Mammary epithelial cell (primary cell): ENCODE data around the gene SLC31A1.

Experiments used
- CTCF ChIP-seq, 2 donors: IDR thresholded peaks in 1 of 2; conservative IDR thresholded peaks in 1 of 2; 2 replicates each; pipeline ENCODE4 v1.5.1; 2011 to 2012; ENCODE audit warnings: inconsistent platforms in 2 of 2, low read length in 2 of 2, mild to moderate bottlenecking in 2 of 2, control low read depth in 1 of 2, low read depth in 1 of 2; ENCODE audit not compliant: insufficient read depth in 1 of 2; ENCODE audit errors: extremely low read depth in 1 of 2
- EZH2 ChIP-seq: IDR thresholded peaks from 2 replicates; pipeline ENCODE4 v1.6.1; 2012; ENCODE audit warnings: low read length, inconsistent platforms, borderline replicate concordance

- no peak for TF ChIP-seq CTCF (conservative IDR thresholded peaks at IDR 0.05 in 1 of 2, IDR thresholded peaks at IDR 0.05 in 1 of 2; ENCODE audit: extremely low read depth in 1 of 2, insufficient read depth in 1 of 2, low read depth in 1 of 2, low read length in 2 of 2)
- TF ChIP-seq EZH2 = no peak
Observed at GRCh38 chr9:113310538-113310937, 89.2 kb downstream of the SLC31A1 start.
